GM21786 (cell line): Measurements from ENCODE around the gene TDRKH.

Source experiments
- ATAC-seq: cut with Tn5 transposase; IDR thresholded peaks from one replicate; pipeline ENCODE4 v1.9.1; 2021; ENCODE audit not compliant: unreplicated experiment

Gene TDRKH

DNA sequence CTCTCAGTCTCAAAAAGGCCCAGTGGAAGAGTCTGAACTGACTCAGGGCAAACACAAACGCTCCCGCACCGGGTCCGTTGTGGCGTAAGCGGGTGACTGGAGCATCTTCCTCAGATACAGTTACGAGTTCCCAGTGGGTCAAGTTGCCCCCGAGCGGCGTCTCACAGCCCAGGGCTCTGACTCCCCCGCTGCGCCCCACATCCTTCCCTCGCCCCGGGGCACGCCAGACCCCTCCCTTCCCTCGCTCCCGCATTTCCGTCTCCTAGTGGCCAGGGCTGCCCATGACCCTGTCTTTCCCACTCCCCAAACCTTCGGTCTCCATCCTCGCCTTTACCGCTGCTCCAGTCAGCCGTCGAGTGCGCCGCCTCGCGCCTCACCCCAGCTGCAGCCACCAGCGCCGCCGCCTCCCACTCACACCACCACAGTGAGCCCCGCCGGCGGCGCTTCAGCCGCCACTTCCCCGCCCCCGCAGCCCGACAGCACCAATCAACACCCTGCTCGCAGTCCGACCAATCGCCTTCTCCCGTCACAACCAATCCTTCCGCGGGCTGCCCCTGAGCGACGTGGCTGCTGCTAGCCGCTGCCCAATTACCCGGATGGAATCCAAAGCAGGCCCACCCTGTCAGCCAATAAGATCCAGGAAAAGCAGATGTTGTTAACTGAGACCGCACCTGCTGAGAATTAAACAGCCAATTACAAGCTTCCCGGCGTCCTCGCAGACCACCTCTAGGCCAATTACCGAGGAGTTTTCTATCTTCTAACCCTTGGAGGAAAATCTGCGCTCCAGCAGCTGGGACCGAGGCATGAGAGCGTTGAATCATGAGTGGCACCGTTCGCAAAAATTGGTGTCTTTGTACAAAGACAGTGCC lies at the start of gene TDRKH:
Gene TDRKH (minus strand): TSS at position 430 of the 869 bp plus-strand sequence. CDS start 7,478 bp downstream, outside the sequence.
- peak; percentile 97 for ATAC-seq

GRCh38 chr1:151839457-151840403 lies 49.4 kb upstream of the TDRKH start, which contains the start of gene C2CD4D:
Gene C2CD4D (minus strand): TSS chr1:151839820. CDS start chr1:151838989, 831 bp downstream.
- no peak for ATAC-seq

DNA sequence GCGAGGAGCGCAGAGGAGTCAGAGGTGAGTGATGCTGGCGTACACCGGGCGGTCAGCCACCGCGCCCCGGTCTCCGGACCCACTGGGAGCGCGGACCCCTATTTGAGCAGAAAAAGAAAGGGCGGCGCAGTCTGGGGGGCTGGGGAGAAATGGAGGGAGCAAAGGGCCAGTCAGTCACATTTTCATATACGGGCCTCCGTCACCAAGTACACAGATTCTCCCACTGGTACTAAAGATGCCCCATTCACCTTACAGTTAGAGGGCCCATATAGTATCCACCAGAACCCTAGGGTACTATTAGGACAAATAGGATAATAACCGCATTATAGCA lies 48.7 kb upstream of the TDRKH start:
- no peak for ATAC-seq

DNA sequence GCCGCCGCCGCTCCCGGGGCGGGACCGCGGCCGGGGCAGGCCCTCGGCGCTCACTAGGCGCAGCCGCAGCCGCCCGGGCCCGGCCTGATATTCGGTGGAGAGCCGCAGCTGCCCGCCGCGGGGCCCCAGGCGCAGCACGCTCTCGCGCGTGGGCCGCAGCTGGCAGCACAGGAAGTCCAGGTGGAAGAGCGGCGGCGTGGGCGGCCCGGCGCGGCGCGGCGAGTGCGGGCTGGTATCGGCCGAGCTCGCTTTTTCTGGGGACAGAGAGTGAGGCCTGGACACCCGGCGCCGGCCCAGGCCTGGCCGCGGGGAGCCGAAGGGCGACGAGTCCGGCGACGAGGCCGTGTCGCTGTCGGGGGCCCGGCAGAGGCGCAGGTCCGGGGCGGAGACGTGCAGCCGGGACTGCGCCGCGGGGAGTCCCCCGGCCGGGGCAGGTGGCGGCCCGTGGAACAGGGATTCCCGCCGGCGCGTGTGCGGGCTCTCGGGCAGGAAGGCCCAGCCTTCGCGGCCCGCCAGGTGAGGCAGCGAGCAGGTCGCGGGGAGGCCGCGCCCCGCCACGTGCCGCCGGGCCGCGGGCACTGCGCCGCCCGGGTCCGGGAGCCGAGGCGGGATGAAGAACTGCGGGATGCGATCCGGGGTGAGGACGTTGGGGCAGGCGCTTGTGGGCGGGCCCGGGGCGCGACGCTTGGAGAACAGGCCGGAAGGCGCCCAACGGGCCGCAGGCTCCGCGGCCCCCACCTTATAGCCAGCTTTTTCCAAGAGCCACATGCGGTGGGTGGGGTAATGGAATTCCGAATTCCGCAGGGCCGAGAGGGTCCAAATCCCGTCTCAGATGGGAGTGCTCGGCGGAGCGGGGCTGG lies 48.2 kb upstream of the TDRKH start:
- no peak for ATAC-seq

- no peak for ATAC-seq
These were observed 47.6 kb upstream of the TDRKH start for GRCh38 chr1:151837884-151838221.

- ATAC-seq: no peak
These were observed 46.9 kb upstream of the TDRKH start for GRCh38 chr1:151837197-151837596.

- ATAC-seq: no peak
These were observed 45.3 kb upstream of the TDRKH start for GRCh38 chr1:151835596-151835995.

DNA sequence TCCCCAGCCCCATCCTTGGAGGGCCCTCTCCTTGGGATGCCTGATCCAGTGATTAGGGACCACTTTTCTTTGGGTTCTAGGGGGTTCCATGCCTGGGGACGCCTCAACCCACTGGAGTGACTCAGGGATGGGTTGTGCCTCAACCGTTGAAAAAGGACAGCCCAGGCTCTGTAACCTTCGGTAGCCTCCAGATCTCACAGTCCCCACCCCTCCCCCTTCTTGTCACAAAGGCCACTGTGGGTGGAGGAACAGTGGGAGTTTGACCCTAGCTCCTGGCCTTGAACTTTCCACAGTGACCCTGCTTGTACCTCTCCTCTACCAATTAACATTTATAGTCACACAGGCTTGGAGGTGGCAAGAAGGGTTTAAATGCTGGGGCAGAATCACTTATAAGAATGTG lies 43.9 kb upstream of the TDRKH start:
- ATAC-seq: no peak

- ATAC-seq: no peak
These were observed 43.0 kb upstream of the TDRKH start for GRCh38 chr1:151833172-151833900.

DNA sequence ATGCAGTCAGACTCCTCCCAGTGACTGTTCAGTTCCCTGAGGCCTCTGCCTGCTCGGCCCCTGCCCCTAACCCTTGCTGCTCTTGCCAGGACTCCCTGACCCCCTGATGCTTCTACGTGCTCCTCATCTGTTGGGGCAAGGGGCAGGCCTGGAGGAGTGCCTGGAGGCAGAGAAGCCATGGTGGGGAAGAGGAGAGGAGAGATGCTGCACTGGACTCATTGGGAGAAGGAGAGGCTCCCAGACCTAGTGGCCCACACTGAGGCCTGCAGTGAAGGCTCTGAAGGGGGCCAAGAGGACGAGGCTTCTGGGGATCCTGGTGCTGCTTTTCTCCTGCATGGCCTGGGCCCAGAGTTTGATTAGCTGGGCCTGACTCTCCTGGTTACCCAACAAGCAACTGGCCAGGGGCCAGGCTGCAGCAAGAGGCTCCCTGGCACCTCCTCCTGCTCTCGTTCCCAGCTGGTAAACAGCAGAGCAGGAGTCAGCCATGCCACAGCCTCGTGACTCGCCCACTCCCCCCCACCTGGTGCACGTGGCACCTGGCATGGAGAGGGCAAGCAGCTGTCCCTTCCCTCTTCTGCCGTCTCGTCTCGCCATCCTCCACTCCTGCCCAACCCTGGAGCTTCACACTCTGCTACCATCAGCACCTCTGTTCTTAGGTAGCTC lies 42.1 kb upstream of the TDRKH start:
- no peak for ATAC-seq

DNA sequence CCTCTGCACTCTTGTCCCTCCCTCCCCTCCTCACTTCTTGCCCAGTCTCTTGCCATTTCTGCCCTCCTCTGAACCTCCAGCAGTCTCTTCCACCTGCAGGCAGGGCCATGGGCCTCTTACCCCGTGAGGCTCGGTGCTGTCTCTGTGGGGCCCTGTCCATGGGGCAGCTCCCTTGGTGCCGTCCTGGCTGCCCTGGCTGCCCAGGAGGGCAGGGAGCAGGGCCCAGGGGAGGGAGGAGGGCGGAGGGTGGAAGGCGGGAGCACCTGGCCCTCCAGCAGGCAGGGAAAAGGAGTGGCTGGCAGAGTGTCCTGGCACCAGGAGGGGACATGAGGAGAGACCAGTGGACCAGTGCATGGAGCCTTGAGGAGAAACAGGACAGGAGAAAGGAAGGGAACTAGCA lies 41.3 kb upstream of the TDRKH start, which contains the start of gene RORC:
Gene RORC (minus strand): TSS at position 198 of the 400 bp plus-strand sequence. CDS start 38 bp downstream, at position 160.
- no peak for ATAC-seq

- ATAC-seq: no peak
These were observed 40.9 kb upstream of the TDRKH start for GRCh38 chr1:151831256-151831591.

- no peak for ATAC-seq
These were observed 39.8 kb upstream of the TDRKH start for GRCh38 chr1:151830055-151830454.

GRCh38 chr1:151829352-151830046 lies 39.2 kb upstream of the TDRKH start:
- no peak for ATAC-seq

GRCh38 chr1:151828921-151829320 lies 38.6 kb upstream of the TDRKH start:
- no peak for ATAC-seq

GRCh38 chr1:151827853-151828252 lies 37.6 kb upstream of the TDRKH start:
- ATAC-seq: no peak

DNA sequence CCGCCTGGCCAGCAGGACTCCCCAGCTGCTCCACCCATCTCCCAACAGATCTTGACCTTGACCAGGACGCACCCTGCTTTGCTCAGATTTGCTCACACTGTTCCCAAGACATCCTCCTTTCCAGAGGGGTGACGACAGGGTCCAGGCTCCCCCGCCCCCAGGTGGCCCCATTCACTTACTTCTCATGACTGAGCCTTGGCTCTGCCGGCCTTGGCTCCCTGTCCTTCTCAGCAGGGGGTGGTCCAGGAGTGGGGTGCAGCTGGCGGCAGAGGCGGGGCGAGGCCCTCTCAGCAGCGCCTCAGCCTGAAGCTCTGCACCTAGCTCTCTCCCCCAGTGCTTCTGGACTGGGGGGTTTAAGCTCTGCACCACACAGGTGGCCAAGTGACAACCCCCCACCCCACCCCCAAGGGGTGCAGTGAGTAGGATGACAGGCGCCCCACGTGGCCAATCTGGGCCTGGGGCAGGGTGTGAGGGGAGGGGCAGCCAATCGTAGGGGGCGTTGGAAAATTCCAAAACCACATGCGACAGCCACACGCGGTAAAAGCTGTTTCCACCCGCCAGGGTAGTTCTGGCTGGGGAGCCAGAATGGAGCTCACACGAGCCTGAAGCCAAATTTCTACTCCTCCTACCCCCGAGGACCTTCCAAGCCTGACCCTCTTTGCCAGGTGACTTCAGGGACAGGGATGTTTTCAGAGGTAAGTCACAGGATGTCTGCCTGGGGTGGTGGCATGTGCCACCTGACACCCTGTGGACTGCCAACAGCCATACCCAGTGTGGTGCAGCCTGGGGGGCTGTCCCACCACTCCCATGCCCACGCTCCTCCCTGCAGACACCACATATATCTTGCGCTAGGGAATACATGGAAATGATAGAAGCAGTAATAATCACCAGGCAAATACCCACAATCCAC lies 35.7 kb upstream of the TDRKH start:
- ATAC-seq: no peak

GRCh38 chr1:151825204-151825603 lies 34.9 kb upstream of the TDRKH start:
- no peak for ATAC-seq
